ENCODE data around the gene LIME1. TPM values are rescaled to one million over a fixed set of nuclear protein-coding genes. Genes with fewer than 3 reads are reported as not detected.

LIME1 gene
- total and polyA plus RNA-seq, 10 of the 15 experiments (the other 5 are each of a cell fraction or from before 2014, with no cell fraction given): 0.35 to 154 (median 49.9) TPM

DNA sequence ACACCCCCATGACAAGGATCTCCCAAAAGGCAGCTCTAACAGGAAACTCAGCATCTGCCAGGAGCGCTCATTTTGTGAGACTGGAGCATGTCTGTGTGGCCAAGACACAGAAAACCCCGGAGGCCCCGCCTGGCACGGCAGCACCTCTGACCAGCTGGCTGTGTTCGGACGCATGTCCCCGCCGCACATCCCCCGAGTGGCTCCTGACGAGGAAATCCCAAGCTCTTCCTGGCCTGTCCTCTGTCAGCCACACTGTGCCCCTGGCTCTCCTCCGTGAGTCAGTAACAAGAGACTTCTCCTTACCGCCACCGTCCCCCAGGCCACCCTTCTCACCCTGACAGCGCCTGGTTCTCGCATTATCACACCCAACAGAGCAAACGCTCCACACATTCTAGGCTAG lies 17.5 kb downstream of the LIME1 start:
- TF ChIP-seq ESRRA (IDR thresholded peaks at IDR 0.05; ENCODE audit: low read length) (no peak), CEBPB (IDR thresholded peaks at IDR 0.05; ENCODE audit: borderline replicate concordance in 1 of 2, low read depth in 2 of 2, low read length in 2 of 2) (no peak), NR2C2 (IDR thresholded peaks at IDR 0.05; ENCODE audit: borderline replicate concordance, control insufficient read depth, insufficient read length, low read depth) (no peak), ZNF384 (IDR thresholded peaks at IDR 0.05; ENCODE audit: borderline replicate concordance, low read depth, low read length) (no peak), MTA3 (IDR thresholded peaks at IDR 0.05; ENCODE audit: borderline replicate concordance, low read length) (no peak), SMAD1 (IDR thresholded peaks at IDR 0.05; ENCODE audit: low read depth, partially characterized antibody) (no peak), LARP7 (IDR thresholded peaks at IDR 0.05) (no peak), RAD51 (IDR thresholded peaks at IDR 0.05) (no peak)
- TF ChIP-seq, protein P1, sequence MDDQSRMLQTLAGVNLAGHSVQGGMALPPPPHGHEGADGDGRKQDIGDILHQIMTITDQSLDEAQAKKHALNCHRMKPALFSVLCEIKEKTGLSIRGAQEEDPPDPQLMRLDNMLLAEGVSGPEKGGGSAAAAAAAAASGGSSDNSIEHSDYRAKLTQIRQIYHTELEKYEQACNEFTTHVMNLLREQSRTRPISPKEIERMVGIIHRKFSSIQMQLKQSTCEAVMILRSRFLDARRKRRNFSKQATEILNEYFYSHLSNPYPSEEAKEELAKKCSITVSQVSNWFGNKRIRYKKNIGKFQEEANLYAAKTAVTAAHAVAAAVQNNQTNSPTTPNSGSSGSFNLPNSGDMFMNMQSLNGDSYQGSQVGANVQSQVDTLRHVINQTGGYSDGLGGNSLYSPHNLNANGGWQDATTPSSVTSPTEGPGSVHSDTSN (IDR thresholded peaks at IDR 0.05; ENCODE audit: insufficient replicate concordance, low read depth, low read length): no peak
- TF ChIP-seq, protein P2, sequence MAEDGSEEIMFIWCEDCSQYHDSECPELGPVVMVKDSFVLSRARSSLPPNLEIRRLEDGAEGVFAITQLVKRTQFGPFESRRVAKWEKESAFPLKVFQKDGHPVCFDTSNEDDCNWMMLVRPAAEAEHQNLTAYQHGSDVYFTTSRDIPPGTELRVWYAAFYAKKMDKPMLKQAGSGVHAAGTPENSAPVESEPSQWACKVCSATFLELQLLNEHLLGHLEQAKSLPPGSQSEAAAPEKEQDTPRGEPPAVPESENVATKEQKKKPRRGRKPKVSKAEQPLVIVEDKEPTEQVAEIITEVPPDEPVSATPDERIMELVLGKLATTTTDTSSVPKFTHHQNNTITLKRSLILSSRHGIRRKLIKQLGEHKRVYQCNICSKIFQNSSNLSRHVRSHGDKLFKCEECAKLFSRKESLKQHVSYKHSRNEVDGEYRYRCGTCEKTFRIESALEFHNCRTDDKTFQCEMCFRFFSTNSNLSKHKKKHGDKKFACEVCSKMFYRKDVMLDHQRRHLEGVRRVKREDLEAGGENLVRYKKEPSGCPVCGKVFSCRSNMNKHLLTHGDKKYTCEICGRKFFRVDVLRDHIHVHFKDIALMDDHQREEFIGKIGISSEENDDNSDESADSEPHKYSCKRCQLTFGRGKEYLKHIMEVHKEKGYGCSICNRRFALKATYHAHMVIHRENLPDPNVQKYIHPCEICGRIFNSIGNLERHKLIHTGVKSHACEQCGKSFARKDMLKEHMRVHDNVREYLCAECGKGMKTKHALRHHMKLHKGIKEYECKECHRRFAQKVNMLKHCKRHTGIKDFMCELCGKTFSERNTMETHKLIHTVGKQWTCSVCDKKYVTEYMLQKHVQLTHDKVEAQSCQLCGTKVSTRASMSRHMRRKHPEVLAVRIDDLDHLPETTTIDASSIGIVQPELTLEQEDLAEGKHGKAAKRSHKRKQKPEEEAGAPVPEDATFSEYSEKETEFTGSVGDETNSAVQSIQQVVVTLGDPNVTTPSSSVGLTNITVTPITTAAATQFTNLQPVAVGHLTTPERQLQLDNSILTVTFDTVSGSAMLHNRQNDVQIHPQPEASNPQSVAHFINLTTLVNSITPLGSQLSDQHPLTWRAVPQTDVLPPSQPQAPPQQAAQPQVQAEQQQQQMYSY (CRISPR knock-in tag; IDR thresholded peaks at IDR 0.05): no peak
- TF ChIP-seq, protein P3, sequence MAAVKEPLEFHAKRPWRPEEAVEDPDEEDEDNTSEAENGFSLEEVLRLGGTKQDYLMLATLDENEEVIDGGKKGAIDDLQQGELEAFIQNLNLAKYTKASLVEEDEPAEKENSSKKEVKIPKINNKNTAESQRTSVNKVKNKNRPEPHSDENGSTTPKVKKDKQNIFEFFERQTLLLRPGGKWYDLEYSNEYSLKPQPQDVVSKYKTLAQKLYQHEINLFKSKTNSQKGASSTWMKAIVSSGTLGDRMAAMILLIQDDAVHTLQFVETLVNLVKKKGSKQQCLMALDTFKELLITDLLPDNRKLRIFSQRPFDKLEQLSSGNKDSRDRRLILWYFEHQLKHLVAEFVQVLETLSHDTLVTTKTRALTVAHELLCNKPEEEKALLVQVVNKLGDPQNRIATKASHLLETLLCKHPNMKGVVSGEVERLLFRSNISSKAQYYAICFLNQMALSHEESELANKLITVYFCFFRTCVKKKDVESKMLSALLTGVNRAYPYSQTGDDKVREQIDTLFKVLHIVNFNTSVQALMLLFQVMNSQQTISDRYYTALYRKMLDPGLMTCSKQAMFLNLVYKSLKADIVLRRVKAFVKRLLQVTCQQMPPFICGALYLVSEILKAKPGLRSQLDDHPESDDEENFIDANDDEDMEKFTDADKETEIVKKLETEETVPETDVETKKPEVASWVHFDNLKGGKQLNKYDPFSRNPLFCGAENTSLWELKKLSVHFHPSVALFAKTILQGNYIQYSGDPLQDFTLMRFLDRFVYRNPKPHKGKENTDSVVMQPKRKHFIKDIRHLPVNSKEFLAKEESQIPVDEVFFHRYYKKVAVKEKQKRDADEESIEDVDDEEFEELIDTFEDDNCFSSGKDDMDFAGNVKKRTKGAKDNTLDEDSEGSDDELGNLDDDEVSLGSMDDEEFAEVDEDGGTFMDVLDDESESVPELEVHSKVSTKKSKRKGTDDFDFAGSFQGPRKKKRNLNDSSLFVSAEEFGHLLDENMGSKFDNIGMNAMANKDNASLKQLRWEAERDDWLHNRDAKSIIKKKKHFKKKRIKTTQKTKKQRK (IDR thresholded peaks at IDR 0.05; ENCODE audit: low read depth, low read length): no peak
- TF ChIP-seq, protein P4, sequence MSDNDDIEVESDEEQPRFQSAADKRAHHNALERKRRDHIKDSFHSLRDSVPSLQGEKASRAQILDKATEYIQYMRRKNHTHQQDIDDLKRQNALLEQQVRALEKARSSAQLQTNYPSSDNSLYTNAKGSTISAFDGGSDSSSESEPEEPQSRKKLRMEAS (IDR thresholded peaks at IDR 0.05; ENCODE audit: low read depth, low read length): no peak
- no peak for DNase-seq (ENCODE audit: low read depth, low spot score)
- H3K9me3 ChIP-seq (replicated peaks; ENCODE audit: control insufficient read depth, insufficient read depth, low read length): no peaks in the 10 kb centered on the region
- ChIA-PET SMC1A (ENCODE audit: uncharacterized antibody, unreplicated experiment) (no interaction called here), POLR2A (no interaction called here), RAD21 (ENCODE audit: unreplicated experiment) (no interaction called here), CTCF (interaction anchor here (0.5 to 1.4 kb wide), 2 partner anchors 26 to 48 kb away, joined by 3 read pairs; no protein-coding TSS in a partner anchor)
- H3K79me2 ChIP-seq (ENCODE audit: control insufficient read depth, insufficient read depth, low read length): no peaks in the 10 kb centered on the region
- no peaks in the 10 kb centered on the region for H3K4me1 ChIP-seq (ENCODE audit: control insufficient read depth, insufficient read depth, low read length)
- 72% methylated on average over 16 of the region's 16 CpGs for WGBS (ENCODE audit: insufficient coverage, insufficient replicate concordance, low lambda C conversion rate, missing lambda C conversion rate)
- FAIRE-seq: no peak
- intact Hi-C loops (cut with micrococcal nuclease; ENCODE audit: unreplicated experiment): no loop called here
- no peak overlapping the region for H3K27ac ChIP-seq (ENCODE audit: control insufficient read depth, insufficient read depth)
- peaks cover 0 to 2% of the 10 kb centered on the region in 2 experiments; a peak in 1 of 4 replicates for H3K27me3 ChIP-seq (replicated peaks in 1 of 2; ENCODE audit: control insufficient read depth in 2 of 2, insufficient read depth in 2 of 2, low read length in 1 of 2)
- no peaks in the 10 kb centered on the region for H4K20me1 ChIP-seq (ENCODE audit: control insufficient read depth, insufficient read depth)
- H2AFZ ChIP-seq (ENCODE audit: control insufficient read depth, low read depth, low read length): no peak overlapping the region
- no peak overlapping the region for H3K4me3 ChIP-seq
- no peak for ATAC-seq
- BruUV-seq (replicated peaks): no TSS peak
- H3K9ac ChIP-seq (ENCODE audit: control insufficient read depth, insufficient read depth, low read length): no peak overlapping the region
- H3K36me3 ChIP-seq (ENCODE audit: control insufficient read depth in 2 of 2, insufficient read depth in 2 of 2, low read length in 1 of 2): no peaks in the 10 kb centered on the region
- no peak overlapping the region for H3K4me2 ChIP-seq (ENCODE audit: control insufficient read depth, insufficient read depth)
- in situ Hi-C loops (cut with MboI): no loop called here

All from GM12878 (cell line).